Activated CD4-positive, alpha-beta T cell treated with anti-CD3 and anti-CD28 coated beads, Interleukin-2, amount 50 U/mL, for 24 hours (primary cell): ENCODE measurements around the gene RHBDF2.
A peak's percentile ranks its signal among the peaks of the same experiment; 100 is the strongest.

ENCODE experiments used
- DNase-seq, 2 donors: peaks; one replicate each; pipeline ENCODE4 v3.0.0-alpha.2; 2020; ENCODE audit warnings: low read depth in 1 of 2, low spot score in 1 of 2

The RHBDF2 gene

DNA sequence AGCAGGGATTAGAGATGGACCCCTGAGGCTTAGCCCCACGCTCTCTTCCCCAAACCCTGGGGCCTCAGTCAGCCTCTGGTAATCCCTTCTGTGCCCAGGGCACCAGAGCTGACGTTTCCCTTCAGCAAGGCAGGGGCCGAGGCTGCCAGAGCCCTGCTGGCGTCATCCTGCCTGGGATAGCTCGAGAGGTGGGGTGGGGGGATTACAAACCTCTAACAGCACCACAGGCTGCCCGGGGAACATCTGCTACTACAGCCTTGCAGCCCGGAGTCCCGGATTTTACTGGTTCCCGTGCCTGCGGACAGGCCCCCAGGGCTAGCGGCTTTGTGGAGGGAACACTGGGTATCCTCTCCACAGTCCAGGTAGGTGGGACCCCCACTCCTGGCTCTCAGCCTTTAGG lies 33.9 kb downstream of the RHBDF2 start, which contains the start of gene AANAT:
Gene AANAT, plus strand, starts transcription at position 238 of the 400 bp plus-strand sequence. CDS start 1,144 bp downstream, outside the sequence.
- DNase-seq: no peak

DNA sequence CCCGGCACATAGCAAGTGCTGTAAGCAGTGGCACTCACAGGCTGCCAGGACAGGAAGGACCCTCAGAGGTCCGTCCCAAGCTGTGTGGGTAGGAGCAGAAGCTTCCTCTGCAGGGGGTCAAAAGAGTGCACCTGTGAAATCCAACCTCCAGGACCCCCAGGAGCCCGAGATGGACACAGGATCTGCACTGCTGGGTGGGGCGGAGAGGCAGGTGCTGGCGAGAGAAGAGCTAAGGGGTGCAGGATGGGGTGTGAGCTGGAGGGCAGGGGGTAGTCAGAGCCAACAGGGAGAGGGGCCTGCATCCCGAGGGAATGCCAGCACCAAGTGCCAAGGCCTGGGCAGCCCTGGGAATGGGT lies 34.5 kb downstream of the RHBDF2 start:
- DNase-seq: no peak

DNA sequence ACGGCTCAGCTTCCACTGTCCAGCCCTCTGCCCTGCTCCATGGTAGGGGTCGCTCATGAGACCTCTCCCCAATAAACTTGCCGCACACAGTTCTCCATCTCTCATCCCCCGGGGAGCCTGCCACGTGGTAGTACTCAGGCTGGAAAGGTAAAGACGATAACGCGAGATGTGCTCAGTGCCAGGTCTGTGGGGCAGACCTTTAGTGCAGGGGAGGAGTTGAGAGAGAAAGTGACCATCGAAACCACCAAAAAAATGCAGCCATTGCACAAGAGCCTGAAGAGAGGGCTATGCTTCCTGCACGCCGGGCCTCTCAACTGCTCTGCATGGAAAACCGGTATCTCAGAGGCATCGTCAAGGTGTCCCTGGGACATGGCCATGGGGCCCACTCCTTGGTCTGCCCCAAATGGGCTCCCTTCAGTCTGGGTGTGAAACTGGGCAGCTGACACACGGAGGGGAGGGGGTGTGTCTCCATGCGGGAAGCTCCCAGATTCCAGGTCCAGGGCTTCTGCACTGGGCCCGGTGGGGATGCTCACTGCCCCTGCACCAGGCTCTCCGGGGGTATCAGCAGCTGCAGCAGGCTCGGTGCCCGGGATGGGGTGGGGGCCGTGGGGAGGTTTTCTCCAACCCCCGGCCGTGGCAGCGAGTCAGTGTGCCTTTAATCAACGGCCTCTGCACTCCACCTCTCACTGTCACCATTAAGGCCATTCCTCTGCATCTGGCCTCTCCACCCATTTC lies 38.5 kb downstream of the RHBDF2 start:
- no peak for DNase-seq

DNA sequence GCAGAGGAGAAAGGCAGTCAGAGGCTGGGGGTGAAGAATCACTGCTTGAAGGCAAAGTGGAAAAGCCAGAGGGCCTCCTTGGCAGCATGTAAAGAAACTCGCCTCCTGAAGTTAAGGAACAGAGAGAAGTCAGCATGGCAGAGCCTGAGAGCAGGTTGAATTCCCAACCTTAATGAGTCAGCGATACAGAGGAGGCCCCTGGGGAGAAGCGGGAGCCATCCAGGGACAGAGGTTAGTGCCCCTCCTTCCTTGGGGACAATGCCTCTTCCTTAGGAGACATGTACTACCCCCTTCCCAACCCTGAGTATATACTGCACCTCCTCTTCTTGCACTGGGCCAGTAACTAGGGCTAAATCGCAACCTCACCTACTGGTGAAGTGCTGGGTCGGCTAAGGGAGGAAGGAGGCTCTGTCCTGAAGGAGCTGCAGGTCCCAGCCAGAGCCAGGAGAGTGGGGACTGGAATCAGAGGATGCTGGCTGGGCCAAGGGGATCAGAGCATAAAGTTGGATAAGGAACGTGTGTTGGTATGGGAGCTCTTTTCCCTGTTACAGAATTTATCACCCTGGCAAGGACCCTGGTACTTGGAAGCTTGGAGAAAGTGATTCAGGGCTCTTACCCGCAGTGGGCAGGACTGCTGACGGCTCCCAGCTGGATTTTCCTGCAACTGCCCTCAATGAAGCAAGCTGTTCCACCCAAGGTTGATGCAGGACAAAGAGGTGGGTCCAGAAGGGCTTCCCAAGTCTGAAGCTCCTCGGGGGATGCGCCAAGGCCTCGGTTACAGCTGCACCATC lies 39.3 kb downstream of the RHBDF2 start:
- no peak for DNase-seq

DNA sequence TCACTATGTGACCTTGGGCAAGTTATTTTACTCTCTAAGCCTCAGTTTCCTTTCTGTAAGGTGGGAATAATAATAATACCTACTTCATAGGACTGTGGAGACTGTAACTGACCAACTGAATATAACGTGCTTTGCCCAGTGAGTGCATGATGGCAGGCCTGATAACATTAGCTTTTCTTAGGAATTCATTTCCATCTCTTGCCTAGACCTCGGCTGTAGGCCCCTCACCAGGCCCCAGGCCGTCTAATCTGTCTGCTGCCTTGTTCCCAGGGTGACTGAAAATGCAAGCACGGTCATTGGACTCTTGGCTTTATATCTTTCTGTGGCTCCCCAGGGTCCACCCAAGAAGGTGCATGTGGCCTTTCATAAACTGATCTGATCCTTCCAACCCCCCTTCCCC lies 41.5 kb downstream of the RHBDF2 start:
- DNase-seq: no peak

DNA sequence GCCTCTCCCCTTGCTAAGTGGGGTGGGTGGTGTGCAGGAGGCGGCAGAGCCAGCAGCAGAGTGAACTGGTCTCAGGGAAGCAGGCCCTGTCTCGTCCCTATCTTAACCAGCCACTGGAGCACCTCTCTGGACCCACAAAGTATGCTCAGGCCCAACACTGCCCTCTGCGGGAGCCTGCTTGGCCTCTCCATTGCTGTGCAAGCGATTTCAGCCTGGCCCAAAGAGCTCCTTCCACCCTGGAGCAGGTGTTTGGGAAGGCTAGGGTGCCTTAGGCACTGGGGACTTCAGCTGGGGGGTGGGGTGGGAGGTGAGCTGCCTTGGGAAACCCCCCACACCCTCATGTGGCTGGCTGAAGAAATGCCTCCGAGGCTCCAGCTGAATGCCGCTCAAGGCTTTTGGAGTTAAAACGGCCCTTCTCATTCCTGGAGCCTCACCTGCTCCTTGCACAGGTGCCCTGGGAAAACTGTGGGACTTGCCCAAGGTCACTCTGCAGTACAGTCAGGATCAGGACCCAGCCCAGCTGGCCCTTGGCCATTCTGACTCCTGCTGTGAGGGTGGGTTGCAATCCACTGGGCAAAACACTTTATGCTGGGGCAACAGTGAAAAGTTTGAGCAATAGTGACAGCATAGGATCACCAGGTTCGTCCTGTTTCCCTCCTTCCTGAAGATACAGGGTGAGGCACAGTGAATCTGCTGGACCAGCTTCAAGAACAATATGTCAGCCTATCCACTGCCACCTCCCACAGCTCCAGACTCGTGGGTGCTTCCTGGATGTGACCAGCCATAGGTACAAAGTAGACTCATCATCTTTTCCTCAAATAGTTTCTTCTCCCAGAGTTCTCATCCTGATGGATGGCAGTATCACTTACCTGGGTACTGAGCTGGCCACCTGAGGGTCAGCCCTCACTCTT lies 42.4 kb downstream of the RHBDF2 start:
- no peak for DNase-seq

DNA sequence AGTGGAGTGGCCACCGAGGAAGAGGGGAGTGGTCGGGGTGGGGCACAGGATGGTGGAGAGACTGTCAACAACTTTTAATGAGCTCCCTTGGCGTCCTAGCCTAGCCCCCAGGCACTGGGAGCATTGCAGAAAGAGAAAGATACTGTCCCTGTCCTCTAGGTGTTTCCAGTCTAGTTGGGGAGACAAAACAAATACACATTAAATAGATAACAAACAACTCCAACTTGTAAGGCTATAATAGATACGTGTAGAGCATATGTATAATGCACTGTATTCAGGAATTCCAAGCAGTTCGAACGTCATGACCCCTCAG lies 47.8 kb downstream of the RHBDF2 start:
- DNase-seq: no peak

DNA sequence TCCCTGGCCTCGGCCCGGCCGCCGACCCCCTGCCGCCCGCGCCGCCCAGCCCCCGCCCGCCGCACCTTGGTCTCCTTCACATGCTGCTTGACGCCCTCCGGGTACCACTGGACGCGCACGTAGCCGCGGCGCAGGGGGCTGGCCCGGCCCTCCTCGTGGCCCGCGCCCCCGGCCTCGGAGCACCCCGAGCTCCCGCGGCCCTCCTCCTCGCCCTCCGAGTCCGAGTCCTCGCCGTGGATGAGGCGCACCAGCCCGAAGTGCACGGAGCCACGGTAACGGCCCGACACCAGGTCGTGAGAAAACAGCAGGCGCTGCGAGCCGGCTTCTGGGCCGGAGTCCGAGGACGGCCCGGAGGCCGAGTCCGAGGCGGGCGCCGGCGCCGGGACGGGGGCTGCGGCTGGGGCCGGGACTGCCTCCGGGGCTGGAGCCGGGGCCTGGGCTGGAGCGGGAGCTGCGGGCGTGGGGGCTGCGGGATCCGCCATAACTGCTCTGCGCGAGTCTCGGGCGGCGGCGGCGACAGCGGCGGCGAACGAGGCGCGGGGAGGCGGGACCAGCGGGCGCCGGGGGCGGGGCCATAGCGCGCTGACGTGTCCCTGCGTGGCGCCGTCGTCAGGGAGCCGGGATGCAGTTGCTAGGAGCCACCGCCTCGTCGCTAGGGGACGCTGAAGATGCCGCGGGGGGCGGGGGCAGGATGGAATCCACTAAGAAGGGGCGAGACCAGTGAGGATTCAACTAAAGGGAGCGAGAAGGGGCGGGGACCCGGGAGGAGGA lies 48.4 kb downstream of the RHBDF2 start, which contains the start of gene UBE2O:
Gene UBE2O, minus strand, starts transcription at position 493 of the 771 bp plus-strand sequence. Its CDS starts 11 bp downstream, at position 482.
- DNase-seq: peak; percentile 82 to 87

DNA sequence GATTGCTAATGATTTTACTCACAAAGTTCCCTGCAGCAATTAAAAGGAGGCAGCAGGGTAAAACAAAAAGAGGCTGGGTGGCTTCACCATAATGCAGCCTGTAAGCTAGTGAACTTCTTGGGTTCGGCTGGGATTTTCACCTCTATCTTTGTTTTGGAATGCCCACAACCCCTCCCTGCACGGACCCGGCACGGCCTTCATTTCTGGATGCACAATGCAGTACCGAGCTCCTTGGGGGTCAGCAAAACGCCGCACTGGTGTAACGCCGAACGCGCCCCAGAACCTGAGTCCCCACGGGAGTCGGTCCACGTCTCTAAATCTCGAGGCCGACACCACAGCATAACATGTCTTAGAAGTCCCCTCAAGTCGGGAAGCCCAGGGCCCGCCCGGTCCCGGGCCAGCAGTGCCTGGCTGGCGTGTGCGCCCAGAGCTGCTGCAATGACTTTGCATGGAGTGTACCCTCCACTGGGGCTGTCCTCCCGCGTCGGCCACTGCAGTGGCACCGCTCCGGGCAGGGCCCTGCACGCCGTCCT lies 49.0 kb downstream of the RHBDF2 start:
- DNase-seq: no peak

DNA sequence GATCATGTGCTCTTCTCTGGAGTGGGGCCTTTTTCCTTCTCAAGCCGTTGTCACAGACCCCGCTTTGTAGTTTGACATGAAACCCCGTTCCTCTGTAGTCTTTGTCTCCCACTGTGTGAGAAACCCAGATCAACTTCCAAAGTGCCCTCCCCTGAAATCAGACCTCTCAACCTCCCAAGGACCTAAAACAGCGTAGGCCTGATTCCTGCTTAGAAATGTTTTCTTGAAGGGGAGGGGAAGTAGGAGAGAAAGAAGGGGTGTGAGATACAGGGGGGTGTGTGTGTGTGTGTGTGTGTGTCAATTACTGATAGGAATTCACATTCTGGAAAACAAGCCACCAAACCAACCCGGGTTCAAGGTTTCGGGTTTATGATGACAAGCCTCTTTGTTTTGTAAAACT lies 49.7 kb downstream of the RHBDF2 start:
- no peak for DNase-seq

DNA sequence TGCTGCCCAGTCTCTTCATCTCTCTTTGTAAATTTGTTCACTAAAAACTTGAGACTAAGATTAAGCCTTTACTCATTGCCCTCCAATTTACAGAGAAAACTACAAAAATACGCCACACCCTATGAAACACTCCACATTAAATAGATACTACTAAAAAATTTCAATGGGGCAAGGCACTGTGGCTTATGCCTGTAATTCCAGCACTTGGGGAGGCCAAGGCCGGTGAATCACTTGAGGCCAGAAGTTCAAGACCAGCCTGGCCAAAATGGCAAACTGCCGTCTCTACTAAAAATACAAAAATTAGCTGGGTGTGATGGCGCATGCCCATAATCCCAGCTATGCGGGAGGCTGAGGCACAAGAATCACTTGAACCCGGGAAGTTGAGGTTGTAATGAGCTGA lies 52.1 kb downstream of the RHBDF2 start:
- no peak for DNase-seq

DNA sequence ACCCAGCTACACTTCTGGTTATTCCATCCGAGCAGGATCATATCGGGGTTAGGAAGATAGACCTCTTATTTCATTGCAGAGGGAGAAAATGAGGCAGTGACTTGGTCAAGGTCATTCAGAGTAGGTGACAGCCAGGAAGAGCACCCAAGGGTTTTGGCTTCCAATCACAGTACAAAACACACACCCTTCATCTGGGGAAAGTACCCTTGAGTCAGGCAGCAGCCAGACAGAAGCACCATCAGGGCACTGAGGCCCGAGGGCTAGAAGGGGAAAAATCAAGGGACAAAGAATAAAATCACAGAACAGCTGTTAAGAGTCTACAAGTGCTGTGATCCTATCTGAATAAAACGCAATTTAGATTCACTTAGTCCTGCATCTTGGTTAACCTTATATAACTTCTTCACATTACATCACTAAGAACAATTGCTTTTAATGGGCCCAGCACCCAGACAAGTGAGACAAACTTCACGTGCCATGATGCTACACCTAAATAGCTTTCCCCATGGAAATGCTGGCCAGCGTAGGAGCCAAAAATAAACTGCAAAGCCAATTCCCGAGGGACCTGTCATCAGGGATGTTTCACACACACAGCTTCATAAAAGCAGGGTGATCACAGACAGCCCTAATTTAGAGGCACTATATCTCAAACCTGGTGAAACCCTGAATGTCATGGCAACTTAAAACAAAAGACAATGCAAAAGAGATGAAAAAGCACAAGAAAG lies 53.1 kb downstream of the RHBDF2 start:
- no peak for DNase-seq

DNA sequence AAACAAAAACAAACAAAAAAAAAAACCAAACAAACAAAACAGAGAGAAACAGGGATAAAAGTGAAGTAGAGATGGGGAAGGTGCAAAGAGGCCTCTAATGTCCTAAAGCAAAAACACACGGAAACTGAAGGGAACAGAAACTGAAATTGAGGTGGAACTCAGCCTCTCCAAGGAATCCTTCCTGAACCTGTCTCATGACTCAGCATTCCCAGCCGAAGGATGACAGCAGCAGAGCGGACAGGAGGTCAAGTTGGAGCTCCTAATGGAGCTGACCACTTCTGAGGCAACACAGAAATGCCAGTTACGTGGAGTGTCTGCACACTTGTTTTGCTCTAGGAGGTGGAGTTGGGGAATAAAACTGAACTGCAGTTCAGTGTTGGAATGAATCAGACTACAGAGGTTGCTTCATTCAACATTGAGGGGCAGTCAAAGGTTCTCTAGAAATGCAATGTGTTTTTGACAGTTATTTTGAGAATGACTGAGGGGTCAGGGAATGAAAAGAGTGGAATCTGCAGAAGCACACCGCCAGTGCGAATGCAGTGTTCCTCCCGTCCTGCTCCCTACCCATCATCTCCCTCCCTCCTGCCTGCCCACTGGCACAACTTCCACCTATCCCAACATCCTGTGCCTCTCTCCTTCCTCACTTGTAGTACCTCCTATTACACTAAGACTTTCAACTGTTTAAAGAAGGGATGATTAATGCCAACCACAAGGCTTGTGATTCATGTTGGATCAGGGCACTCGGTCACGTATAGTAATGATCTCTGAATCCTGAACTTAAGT lies 54.6 kb downstream of the RHBDF2 start:
- no peak for DNase-seq

DNA sequence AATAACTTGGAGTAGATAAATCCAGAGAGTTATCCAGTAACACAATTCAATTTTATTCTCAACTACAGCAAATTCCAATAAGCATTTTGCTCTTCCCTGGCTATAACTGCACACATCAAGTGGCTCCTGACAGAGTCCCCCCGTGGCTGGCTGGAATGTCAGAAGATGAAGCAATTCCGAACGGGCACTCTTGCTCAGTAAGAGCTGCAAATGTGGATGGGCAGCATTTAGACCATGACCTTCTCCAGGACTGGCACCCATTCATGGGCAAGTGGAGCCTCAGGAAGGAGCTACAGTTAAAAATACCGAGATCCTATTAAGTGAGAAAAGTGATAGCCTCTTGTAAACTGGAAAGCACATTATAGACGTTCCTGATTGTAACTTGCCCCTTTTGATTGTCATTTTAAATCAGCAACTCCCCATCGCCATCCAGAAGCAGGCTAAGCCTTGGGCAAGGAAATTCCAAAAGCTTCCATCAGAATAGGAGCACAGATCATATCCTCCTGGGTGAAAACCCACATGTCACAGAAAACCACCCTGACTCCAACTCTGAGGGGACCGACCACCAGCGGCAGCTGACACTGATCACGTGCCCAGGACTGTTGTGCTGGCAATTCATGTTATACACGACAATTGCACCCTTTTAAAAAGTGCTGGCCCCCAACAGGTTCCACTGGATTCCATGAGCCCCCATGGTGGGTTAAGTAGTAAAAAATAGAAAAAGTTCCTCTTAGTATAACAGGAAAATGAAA lies 55.4 kb downstream of the RHBDF2 start:
- DNase-seq: no peak

DNA sequence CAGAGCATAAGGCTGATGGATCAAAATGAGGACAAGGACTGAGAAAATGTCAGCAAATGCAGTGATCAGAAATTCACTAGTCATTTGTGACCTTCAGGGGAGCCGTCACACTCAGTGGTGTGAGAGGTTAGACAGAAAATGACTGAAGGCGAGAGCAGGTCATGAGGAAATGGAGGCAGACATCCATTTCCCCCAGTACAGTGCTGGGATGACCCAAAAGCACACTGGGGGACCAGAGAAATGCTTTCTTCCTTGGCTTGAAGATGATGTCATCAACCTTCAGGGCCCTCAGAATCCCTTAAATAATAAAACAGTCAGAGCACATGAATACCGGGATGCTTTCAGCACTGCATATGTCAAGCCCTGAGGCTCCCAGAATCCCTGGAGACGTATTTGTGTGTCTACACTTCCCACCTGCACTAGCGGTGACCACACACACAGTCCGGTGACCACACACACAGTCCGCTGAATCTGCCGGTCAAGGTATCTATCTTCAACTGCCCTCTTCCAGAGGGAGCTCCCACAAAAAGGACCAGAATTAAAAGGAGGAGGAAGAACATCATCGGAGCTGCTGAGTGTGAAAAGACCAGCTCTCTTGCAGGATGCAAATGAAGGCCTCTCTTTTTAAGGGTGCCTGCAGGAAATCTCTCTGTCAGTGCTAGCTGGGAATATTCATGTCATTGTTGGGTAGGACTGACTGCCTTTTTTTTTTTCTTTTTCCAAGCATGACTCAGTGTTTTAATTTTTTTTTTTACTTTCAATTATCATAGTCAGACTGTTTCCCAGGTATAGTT lies 56.5 kb downstream of the RHBDF2 start:
- DNase-seq: no peak

DNA sequence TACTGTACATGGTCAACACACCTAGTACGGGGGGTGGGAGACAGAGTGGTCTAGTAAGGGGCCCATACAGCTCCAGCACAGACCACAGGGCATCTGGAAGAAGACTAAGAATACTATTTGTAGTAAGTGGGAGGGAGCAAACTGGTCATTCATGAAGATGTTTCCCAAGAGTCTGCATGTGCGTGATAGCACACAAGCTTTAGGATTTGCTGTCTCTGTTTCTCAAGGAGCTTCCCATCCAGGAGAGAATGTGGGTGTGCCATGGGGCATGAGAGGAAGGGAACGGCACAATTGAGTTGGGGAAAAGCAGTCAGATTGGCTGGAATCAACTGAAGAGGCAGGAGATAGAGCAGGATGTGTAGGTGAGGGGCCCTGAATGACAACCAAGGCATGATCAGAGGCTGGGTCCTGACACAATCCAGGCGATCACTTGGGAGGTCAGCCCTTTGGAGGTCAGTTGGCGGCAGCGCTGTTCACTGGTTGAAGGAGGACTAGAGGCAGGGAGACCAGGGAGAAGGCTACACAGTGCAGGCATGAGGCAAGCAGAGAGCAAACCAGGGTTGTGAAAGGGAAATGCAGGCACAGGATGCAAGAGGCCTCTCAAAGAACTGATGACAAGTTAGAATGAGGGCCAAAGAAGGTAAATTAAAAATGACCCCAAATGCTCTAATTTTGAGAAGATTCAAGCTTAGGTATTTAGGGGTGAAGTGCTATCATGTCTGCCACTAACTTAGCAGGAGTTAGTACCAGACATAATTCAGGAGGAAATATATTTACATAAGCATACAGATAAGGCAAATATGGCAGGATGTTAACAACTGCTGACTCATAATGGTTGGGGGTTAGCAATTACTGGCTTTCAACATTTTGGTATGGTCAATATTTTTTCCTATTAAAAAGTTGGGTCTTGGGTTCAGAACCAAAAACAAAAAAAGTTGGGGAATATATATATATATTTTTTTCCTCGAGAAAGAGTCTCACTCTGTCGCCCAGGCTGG lies 58.6 kb downstream of the RHBDF2 start:
- no peak for DNase-seq
